Measurements from ENCODE around the gene ASTN2. TPM values are rescaled to one million over a fixed set of nuclear protein-coding genes. Genes with fewer than 3 reads are reported as not detected.
"Not testable (repeated sequence)": the region's sequence is repeated elsewhere in the genome, so short reads cannot be mapped to it uniquely, and the experiment has no call there.

ASTN2 gene
- total and polyA plus RNA-seq, 2 experiments from 2014 or later = 5.6 to 7.7 TPM

DNA sequence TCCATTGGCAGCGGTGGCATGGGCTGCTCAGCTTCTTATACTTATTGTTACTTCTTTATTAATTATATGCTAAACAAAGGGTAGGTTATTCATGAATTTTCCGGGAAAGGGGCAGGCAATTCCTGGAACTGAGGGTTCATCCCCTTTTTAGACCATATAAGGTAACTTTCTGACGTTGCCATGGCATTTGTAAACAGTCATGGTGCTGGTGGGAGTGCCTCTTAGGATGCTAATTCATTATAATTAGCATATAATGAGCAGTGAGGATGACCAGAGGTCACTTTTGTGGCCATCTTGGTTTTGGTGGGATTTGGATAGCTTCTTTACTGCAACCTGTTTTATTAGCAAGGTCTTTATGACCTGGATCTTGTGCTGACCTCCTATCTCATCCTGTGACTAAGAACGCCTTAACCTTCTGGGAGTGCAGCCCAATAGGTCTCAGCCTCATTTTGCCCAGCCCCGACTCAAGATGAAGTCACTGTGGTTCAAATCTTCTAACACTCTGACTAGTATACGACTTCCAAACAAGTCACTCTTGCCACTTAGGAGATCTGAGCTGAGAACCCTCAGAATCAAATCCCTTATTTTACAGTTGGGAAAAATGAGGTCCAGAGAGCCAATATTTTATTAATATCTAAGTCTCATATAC is 490.3 kb downstream of the ASTN2 start:
- Histone ChIP-seq H3K9me3 (ENCODE audit: low read depth) (no peaks in the 10 kb centered on the region), H3K36me3 (no peaks in the 10 kb centered on the region), H3K27me3 (no peaks in the 10 kb centered on the region), H3K27ac (no peak overlapping the region), H3K4me1 (ENCODE audit: low read depth) (no peaks in the 10 kb centered on the region), H3K4me3 (no peak overlapping the region)
- no peak for DNase-seq (ENCODE audit: low read depth in 1 of 2, low spot score in 1 of 2)
- TF ChIP-seq, protein P1, sequence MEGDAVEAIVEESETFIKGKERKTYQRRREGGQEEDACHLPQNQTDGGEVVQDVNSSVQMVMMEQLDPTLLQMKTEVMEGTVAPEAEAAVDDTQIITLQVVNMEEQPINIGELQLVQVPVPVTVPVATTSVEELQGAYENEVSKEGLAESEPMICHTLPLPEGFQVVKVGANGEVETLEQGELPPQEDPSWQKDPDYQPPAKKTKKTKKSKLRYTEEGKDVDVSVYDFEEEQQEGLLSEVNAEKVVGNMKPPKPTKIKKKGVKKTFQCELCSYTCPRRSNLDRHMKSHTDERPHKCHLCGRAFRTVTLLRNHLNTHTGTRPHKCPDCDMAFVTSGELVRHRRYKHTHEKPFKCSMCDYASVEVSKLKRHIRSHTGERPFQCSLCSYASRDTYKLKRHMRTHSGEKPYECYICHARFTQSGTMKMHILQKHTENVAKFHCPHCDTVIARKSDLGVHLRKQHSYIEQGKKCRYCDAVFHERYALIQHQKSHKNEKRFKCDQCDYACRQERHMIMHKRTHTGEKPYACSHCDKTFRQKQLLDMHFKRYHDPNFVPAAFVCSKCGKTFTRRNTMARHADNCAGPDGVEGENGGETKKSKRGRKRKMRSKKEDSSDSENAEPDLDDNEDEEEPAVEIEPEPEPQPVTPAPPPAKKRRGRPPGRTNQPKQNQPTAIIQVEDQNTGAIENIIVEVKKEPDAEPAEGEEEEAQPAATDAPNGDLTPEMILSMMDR (IDR thresholded peaks at IDR 0.05; ENCODE audit: low read depth, low read length) = no peak

DNA sequence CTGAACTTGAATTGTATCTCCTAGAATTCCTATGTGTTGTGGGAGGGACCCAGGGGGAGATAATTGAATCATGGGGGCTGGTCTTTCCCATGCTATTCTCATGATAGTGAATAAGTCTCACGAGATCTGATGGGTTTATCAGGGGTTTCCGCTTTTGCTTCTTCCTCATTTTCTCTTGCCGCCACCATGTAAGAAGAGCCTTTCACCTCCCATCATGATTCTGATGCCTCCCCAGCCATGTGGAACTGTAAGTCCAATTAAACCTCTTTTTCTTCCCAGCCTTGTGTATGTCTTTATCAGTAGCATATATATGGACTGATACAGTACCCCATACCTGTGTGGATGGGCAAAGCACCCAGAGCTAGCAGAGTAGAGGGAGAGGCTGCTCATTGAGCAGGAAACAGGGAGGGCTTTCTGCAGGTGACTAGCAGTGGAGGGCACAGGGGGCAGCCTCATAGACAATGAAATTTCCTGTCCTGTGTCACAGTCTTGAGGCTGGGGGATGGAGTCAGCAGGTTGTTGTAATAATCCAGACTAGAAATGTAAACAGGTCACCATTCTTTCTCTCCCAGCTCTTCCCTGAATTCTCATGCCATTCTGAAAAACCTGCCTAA is 496.9 kb downstream of the ASTN2 start:
- DNase-seq (ENCODE audit: low read depth in 1 of 2, low spot score in 1 of 2); H3K27me3 ChIP-seq; H3K4me3 ChIP-seq; H3K36me3 ChIP-seq; H3K27ac ChIP-seq; H3K4me1 ChIP-seq (ENCODE audit: low read depth); H3K9me3 ChIP-seq (ENCODE audit: low read depth): not testable (repeated sequence)

DNA sequence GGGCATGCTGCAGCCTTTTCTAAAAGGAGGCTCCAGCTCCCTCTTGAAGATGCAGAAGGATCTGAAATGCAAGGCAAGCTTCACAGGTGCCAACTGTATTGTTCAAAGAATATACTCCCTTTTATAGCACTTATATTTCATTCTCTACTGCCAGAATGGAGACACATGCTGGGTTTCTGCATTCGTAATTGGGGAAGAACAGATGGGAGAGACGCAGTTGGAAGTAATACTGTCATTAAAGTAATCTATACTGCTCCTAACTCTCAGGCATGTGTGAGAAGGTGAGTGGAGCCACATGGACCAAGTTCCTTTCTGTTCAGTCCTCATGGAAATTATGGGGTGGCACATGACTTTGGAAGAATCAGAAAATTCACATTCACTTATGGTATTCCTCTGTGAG is 501.3 kb downstream of the ASTN2 start:
- no peak overlapping the region for H3K27ac ChIP-seq
- TF ChIP-seq, protein P1 (IDR thresholded peaks at IDR 0.05; ENCODE audit: low read depth, low read length) = no peak
- no peaks in the 10 kb centered on the region for H3K9me3 ChIP-seq (ENCODE audit: low read depth)
- DNase-seq (ENCODE audit: low read depth in 1 of 2, low spot score in 1 of 2) = no peak
- H3K4me1 ChIP-seq (ENCODE audit: low read depth) = no peaks in the 10 kb centered on the region
- no peaks in the 10 kb centered on the region for H3K36me3 ChIP-seq
- no peaks in the 10 kb centered on the region for H3K27me3 ChIP-seq
- H3K4me3 ChIP-seq = no peak overlapping the region

DNA sequence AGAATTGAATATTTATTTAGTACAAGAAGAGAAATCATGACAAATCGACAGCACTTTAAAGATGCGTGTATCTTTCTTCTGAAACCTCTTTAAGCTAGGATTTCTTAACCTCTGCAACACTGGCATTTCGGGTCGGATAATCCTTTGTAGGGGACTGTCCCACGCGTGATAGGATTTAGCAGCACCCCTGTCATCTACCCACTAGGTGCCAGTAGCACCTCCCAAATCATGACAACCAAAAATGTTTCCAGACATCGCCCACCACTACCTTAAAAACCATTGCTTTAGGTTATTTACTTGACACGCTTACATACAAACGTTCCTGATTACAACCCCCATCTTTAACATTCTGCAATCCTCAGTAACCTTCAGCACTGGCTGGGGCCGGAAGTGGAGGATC is 504.7 kb downstream of the ASTN2 start:
- H3K4me3 ChIP-seq = no peak overlapping the region
- no peaks in the 10 kb centered on the region for H3K36me3 ChIP-seq
- DNase-seq (ENCODE audit: low read depth in 1 of 2, low spot score in 1 of 2) = no peak
- no peaks in the 10 kb centered on the region for H3K4me1 ChIP-seq (ENCODE audit: low read depth)
- H3K9me3 ChIP-seq (ENCODE audit: low read depth) = no peaks in the 10 kb centered on the region
- no peak overlapping the region for H3K27ac ChIP-seq
- H3K27me3 ChIP-seq = no peaks in the 10 kb centered on the region
- TF ChIP-seq, protein P1 (IDR thresholded peaks at IDR 0.05; ENCODE audit: low read depth, low read length) = no peak

DNA sequence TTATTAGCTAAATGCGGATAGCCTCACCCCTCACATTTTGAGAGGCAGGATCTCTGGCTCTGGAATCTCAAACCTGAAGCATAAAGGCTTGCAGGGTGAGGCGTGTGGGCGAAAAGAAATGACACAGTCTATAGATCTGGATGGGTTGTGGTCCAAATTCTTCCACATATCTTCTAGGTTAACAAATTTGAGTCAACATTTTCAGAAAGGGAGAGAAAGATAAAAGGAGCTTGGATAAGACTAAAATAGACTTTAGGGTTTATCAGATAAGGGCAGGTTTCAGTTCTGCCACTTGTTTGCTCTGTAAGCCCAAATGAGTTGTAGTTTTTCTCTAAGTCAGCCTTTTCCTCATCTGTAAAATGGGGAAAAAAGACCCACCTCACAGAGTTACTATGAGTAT is 506.9 kb downstream of the ASTN2 start:
- Histone ChIP-seq H3K36me3 (no peaks in the 10 kb centered on the region), H3K4me3 (no peak overlapping the region), H3K27ac (no peak overlapping the region), H3K27me3 (no peaks in the 10 kb centered on the region), H3K9me3 (ENCODE audit: low read depth) (no peaks in the 10 kb centered on the region), H3K4me1 (ENCODE audit: low read depth) (no peaks in the 10 kb centered on the region)
- TF ChIP-seq, protein P1 (IDR thresholded peaks at IDR 0.05; ENCODE audit: low read depth, low read length) = no peak
- DNase-seq (ENCODE audit: low read depth in 1 of 2, low spot score in 1 of 2) = no peak

DNA sequence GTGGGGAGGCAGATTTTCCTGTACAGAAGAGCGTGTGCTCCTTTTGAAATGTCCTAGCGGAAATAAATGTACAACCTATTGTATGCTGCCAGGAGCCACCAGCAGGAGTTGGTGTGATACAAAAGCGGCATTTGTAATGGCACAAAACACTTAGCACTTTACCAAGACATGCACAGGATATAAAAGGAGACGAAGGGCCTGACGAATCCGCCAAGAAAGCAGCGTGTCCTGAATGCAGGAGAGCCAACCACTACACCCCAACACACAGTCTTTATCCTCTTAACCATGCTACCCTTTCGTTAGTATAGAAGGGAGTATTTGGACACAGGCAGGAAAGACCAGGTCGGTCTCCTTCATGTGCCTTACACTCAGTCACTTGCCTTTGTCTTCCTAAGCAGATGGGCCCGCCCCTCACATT is 509.7 kb downstream of the ASTN2 start:
- no peak for DNase-seq (ENCODE audit: low read depth in 1 of 2, low spot score in 1 of 2)
- H3K27ac ChIP-seq = no peak overlapping the region
- no peak overlapping the region for H3K4me3 ChIP-seq
- no peaks in the 10 kb centered on the region for H3K4me1 ChIP-seq (ENCODE audit: low read depth)
- no peaks in the 10 kb centered on the region for H3K27me3 ChIP-seq
- no peaks in the 10 kb centered on the region for H3K36me3 ChIP-seq
- TF ChIP-seq, protein P1 (IDR thresholded peaks at IDR 0.05; ENCODE audit: low read depth, low read length) = no peak
- no peaks in the 10 kb centered on the region for H3K9me3 ChIP-seq (ENCODE audit: low read depth)
